ENCODE results near the gene MCCC2. TPM values are rescaled to one million over a fixed set of nuclear protein-coding genes. Genes with fewer than 3 reads are reported as not detected.
"Not testable (repeated sequence)": the region's sequence is repeated elsewhere in the genome, so short reads cannot be mapped to it uniquely, and the experiment has no call there.

Gene MCCC2
- total RNA-seq, 1 experiment from 2014 or later: 32.2 TPM

GRCh38 chr5:71576241-71576640 lies 10.9 kb upstream of the MCCC2 start:
- CTCF ChIA-PET: no interaction called here
- H3F3A ChIP-seq (ENCODE audit: low read length, unreplicated experiment): no peaks in the 10 kb centered on the region
- H4K20me1 ChIP-seq (ENCODE audit: low read length): no peaks in the 10 kb centered on the region
- no peaks in the 10 kb centered on the region for H3K36me3 ChIP-seq (ENCODE audit: low read depth, low read length)
- no peak overlapping the region for H3K4me3 ChIP-seq (ENCODE audit: low read length)
- H3K79me2 ChIP-seq (ENCODE audit: low read length): no peaks in the 10 kb centered on the region
- no peak overlapping the region for H2AFZ ChIP-seq (ENCODE audit: low read length)
- no peaks in the 10 kb centered on the region for H3K27me3 ChIP-seq (ENCODE audit: low read length)
- POLR2A ChIA-PET (ENCODE audit: unreplicated experiment): interaction anchor here (0.7 kb wide), 1 partner anchor 121 kb away, joined by 6 read pairs; the partner anchor contains the start of gene BDP1
- no peaks in the 10 kb centered on the region for H3K4me1 ChIP-seq (ENCODE audit: insufficient read depth, low read length)
- intact Hi-C loops (cut with micrococcal nuclease): no loop called here
- H3K9me2 ChIP-seq (replicated peaks; ENCODE audit: low read length): no peaks in the 10 kb centered on the region
- no peak for DNase-seq
- no peak overlapping the region for H3K9ac ChIP-seq (ENCODE audit: low read length)
- H3K9me3 ChIP-seq (ENCODE audit: low read length): no peaks in the 10 kb centered on the region
- no peak overlapping the region for H3K4me2 ChIP-seq (ENCODE audit: low read length)
- TF ChIP-seq, protein P1, sequence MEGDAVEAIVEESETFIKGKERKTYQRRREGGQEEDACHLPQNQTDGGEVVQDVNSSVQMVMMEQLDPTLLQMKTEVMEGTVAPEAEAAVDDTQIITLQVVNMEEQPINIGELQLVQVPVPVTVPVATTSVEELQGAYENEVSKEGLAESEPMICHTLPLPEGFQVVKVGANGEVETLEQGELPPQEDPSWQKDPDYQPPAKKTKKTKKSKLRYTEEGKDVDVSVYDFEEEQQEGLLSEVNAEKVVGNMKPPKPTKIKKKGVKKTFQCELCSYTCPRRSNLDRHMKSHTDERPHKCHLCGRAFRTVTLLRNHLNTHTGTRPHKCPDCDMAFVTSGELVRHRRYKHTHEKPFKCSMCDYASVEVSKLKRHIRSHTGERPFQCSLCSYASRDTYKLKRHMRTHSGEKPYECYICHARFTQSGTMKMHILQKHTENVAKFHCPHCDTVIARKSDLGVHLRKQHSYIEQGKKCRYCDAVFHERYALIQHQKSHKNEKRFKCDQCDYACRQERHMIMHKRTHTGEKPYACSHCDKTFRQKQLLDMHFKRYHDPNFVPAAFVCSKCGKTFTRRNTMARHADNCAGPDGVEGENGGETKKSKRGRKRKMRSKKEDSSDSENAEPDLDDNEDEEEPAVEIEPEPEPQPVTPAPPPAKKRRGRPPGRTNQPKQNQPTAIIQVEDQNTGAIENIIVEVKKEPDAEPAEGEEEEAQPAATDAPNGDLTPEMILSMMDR (conservative IDR thresholded peaks at IDR 0.05; ENCODE audit: low read depth, low read length): no peak
- TF ChIP-seq EZH2phosphoT487 (IDR thresholded peaks at IDR 0.05; ENCODE audit: borderline replicate concordance, low read length) (no peak), EZH2 (IDR thresholded peaks at IDR 0.05; ENCODE audit: low read length, unreplicated experiment) (no peak)
- H3K27ac ChIP-seq (ENCODE audit: low read length): no peak overlapping the region
- no peak for ATAC-seq
- no TSS peak for BruUV-seq (replicated peaks)

GRCh38 chr5:71577839-71578238 lies 9.3 kb upstream of the MCCC2 start:
- H3K9me2 ChIP-seq (replicated peaks; ENCODE audit: low read length); CTCF ChIA-PET; H3K36me3 ChIP-seq (ENCODE audit: low read depth, low read length); H3K9me3 ChIP-seq (ENCODE audit: low read length); H4K20me1 ChIP-seq (ENCODE audit: low read length); H2AFZ ChIP-seq (ENCODE audit: low read length); intact Hi-C loops (cut with micrococcal nuclease); BruUV-seq (replicated peaks); H3K27ac ChIP-seq (ENCODE audit: low read length); DNase-seq; H3K4me1 ChIP-seq (ENCODE audit: insufficient read depth, low read length); H3K79me2 ChIP-seq (ENCODE audit: low read length); H3K4me2 ChIP-seq (ENCODE audit: low read length); ATAC-seq; H3K9ac ChIP-seq (ENCODE audit: low read length); H3K27me3 ChIP-seq (ENCODE audit: low read length); H3F3A ChIP-seq (ENCODE audit: low read length, unreplicated experiment); POLR2A ChIA-PET (ENCODE audit: unreplicated experiment); H3K4me3 ChIP-seq (ENCODE audit: low read length): not testable (repeated sequence)

DNA sequence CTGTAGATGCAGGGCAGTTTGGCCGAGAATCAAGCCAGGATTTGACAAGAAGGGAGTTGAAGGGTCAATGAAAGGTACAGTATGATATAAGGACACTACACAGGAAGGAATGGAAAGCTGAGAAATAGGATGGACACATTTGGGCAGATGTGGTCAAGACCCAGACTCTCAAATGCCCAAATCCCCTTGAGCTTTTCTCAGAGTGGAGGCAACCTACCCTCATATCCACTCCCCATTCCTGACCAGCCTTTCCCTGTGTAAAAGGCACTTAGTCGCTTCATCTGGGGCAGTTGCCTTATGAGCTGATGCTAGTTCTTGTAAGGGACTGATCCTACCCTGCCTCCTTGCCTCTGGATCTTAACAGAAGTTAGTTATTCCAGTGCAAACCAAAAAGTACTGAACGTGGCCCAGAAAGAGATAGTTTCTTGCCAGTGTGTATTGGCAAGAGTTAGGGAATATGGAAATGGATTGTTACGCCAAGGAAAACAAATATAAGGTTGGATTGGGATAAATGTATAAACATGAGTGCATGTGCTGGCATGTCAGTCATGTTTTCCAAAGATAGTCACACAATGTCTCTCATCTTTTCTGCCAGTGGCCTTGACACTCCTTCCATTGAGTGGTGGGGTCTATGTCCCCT lies 4.1 kb upstream of the MCCC2 start:
- no peaks in the 10 kb centered on the region for H3K9me2 ChIP-seq (replicated peaks; ENCODE audit: low read length)
- peaks cover 10% of the 10 kb centered on the region for H3K4me1 ChIP-seq (ENCODE audit: insufficient read depth, low read length)
- H3K9ac ChIP-seq (ENCODE audit: low read length): no peak overlapping the region
- ChIA-PET CTCF (no interaction called here), POLR2A (ENCODE audit: unreplicated experiment) (no interaction called here)
- H2AFZ ChIP-seq (ENCODE audit: low read length): no peak overlapping the region
- H3K9me3 ChIP-seq (ENCODE audit: low read length): no peaks in the 10 kb centered on the region
- TF ChIP-seq EZH2phosphoT487 (IDR thresholded peaks at IDR 0.05; ENCODE audit: borderline replicate concordance, low read length): no peak
- no peak for TF ChIP-seq EZH2 (IDR thresholded peaks at IDR 0.05; ENCODE audit: low read length, unreplicated experiment)
- TF ChIP-seq, protein P1 (conservative IDR thresholded peaks at IDR 0.05; ENCODE audit: low read depth, low read length): no peak
- no peak for DNase-seq
- H3K4me3 ChIP-seq (ENCODE audit: low read length): no peak overlapping the region
- ATAC-seq: no peak
- H3K36me3 ChIP-seq (ENCODE audit: low read depth, low read length): no peaks in the 10 kb centered on the region
- BruUV-seq (replicated peaks): no TSS peak
- no peaks in the 10 kb centered on the region for H3K27me3 ChIP-seq (ENCODE audit: low read length)
- H3K4me2 ChIP-seq (ENCODE audit: low read length): no peak overlapping the region
- H3K79me2 ChIP-seq (ENCODE audit: low read length): peaks cover 7% of the 10 kb centered on the region
- no peak overlapping the region for H3K27ac ChIP-seq (ENCODE audit: low read length)
- H4K20me1 ChIP-seq (ENCODE audit: low read length): no peaks in the 10 kb centered on the region
- intact Hi-C loops (cut with micrococcal nuclease): no loop called here
- H3F3A ChIP-seq (ENCODE audit: low read length, unreplicated experiment): no peaks in the 10 kb centered on the region
